KOPT-K1 (cell line): ENCODE results near the gene NFIA.

Experiments used
- H3K27ac ChIP-seq: fragments of 200-600 bp; sonication (generic); 2 replicates; pipeline ENCODE4 v1.5.1; 2016; ENCODE audit warnings: antibody characterized with exemption, mild to moderate bottlenecking, low read depth, low read length; ENCODE audit not compliant: poor library complexity, severe bottlenecking
- H3K36me3 ChIP-seq: fragments of 200-600 bp; sonication (generic); 2 replicates; pipeline ENCODE4 v1.5.1; 2017; ENCODE audit warnings: antibody characterized with exemption, mild to moderate bottlenecking, low read length, moderate library complexity; ENCODE audit not compliant: insufficient read depth
- H3K9me3 ChIP-seq: fragments of 200-600 bp; sonication (generic); 2 replicates; pipeline ENCODE4 v1.5.1; 2017; ENCODE audit warnings: antibody characterized with exemption, low read length, mild to moderate bottlenecking; ENCODE audit not compliant: insufficient read depth, poor library complexity, severe bottlenecking

The NFIA gene

GRCh38 chr1:61341426-61341825 is 259.1 kb downstream of the NFIA start:
- Histone ChIP-seq H3K9me3 (no peaks in the 10 kb centered on the region), H3K36me3 (no peaks in the 10 kb centered on the region), H3K27ac (no peak overlapping the region)

- H3K36me3 ChIP-seq: no peaks in the 10 kb centered on the region
- no peaks in the 10 kb centered on the region for H3K9me3 ChIP-seq
- H3K27ac ChIP-seq: no peak overlapping the region
Observed at GRCh38 chr1:61343734-61344420, 261.5 kb downstream of the NFIA start.

GRCh38 chr1:61344696-61345095 is 262.3 kb downstream of the NFIA start:
- no peak overlapping the region for H3K27ac ChIP-seq
- H3K9me3 ChIP-seq: no peaks in the 10 kb centered on the region
- no peaks in the 10 kb centered on the region for H3K36me3 ChIP-seq

GRCh38 chr1:61348025-61348665 is 265.8 kb downstream of the NFIA start:
- Histone ChIP-seq H3K27ac (no peak overlapping the region), H3K36me3 (no peaks in the 10 kb centered on the region), H3K9me3 (no peaks in the 10 kb centered on the region)

- H3K9me3 ChIP-seq: no peaks in the 10 kb centered on the region
Observed at GRCh38 chr1:61352845-61353435, 270.6 kb downstream of the NFIA start.

GRCh38 chr1:61353797-61354406 is 271.5 kb downstream of the NFIA start:
- Histone ChIP-seq H3K36me3 (no peaks in the 10 kb centered on the region), H3K9me3 (no peaks in the 10 kb centered on the region), H3K27ac (no peak overlapping the region)

More at GRCh38 chr1:61352845-61353435, 270.6 kb downstream of the NFIA start:
- H3K27ac ChIP-seq: no peak overlapping the region
- H3K36me3 ChIP-seq: no peaks in the 10 kb centered on the region

GRCh38 chr1:61356016-61356415 is 273.7 kb downstream of the NFIA start:
- no peaks in the 10 kb centered on the region for H3K9me3 ChIP-seq
- H3K27ac ChIP-seq: no peak overlapping the region
- H3K36me3 ChIP-seq: no peaks in the 10 kb centered on the region

GRCh38 chr1:61356995-61357394 is 274.6 kb downstream of the NFIA start:
- no peaks in the 10 kb centered on the region for H3K36me3 ChIP-seq
- H3K9me3 ChIP-seq: no peaks in the 10 kb centered on the region
- no peak overlapping the region for H3K27ac ChIP-seq

- no peak overlapping the region for H3K27ac ChIP-seq
Observed at GRCh38 chr1:61357539-61357938, 275.2 kb downstream of the NFIA start.

GRCh38 chr1:61358770-61359455 is 276.6 kb downstream of the NFIA start:
- Histone ChIP-seq H3K27ac (no peak overlapping the region), H3K36me3 (no peaks in the 10 kb centered on the region), H3K9me3 (no peaks in the 10 kb centered on the region)

More at GRCh38 chr1:61357539-61357938, 275.2 kb downstream of the NFIA start:
- H3K9me3 ChIP-seq: no peaks in the 10 kb centered on the region
- no peaks in the 10 kb centered on the region for H3K36me3 ChIP-seq

- Histone ChIP-seq H3K36me3 (no peaks in the 10 kb centered on the region), H3K9me3 (no peaks in the 10 kb centered on the region), H3K27ac (no peak overlapping the region)
Observed at GRCh38 chr1:61361931-61362330, 279.6 kb downstream of the NFIA start.

GRCh38 chr1:61362351-61362750 is 280.0 kb downstream of the NFIA start:
- no peaks in the 10 kb centered on the region for H3K36me3 ChIP-seq
- H3K9me3 ChIP-seq: no peaks in the 10 kb centered on the region
- no peak overlapping the region for H3K27ac ChIP-seq

- no peaks in the 10 kb centered on the region for H3K36me3 ChIP-seq
- H3K27ac ChIP-seq: no peak overlapping the region
- H3K9me3 ChIP-seq: no peaks in the 10 kb centered on the region
Observed at GRCh38 chr1:61368366-61368765, 286.0 kb downstream of the NFIA start.

GRCh38 chr1:61368876-61369275 is 286.5 kb downstream of the NFIA start:
- no peaks in the 10 kb centered on the region for H3K36me3 ChIP-seq
- H3K27ac ChIP-seq: no peak overlapping the region
- H3K9me3 ChIP-seq: no peaks in the 10 kb centered on the region
